Cardiac septum (tissue), 1 donor: ENCODE measurements around the gene SYNPR. TPM values are rescaled to one million over a fixed set of nuclear protein-coding genes. Genes with fewer than 3 reads are reported as not detected.
"Not testable (repeated sequence)": the region's sequence is repeated elsewhere in the genome, so short reads cannot be mapped to it uniquely, and the experiment has no call there.

ENCODE experiments used
- DNase-seq: peaks from one replicate; pipeline ENCODE4 v3.0.0-alpha.2; 2020; ENCODE audit warnings: low spot score
- intact Hi-C: fragments of 100-400 bp; cut with DNase I; formaldehyde crosslinking; loops from one replicate; pipeline ENCODE4 v1.14.0; 2022
- long read RNA-seq: library from polyadenylated mRNA; unstranded; transcript quantifications from one replicate; pipeline ENCODE4 v2.0.0, GENCODE V29; 2021
- total RNA-seq: library from RNA; stranded (reverse); fragmentation: NEBNext Ultra II Directional; extraction: Animal tissue kit (Norgen Biotek cat#: 25700); gene quantifications from one replicate; pipeline ENCODE4 v1.2.1, GENCODE V29; 2021
- donor health status: DM: no; HTN: no; CAD: no.

Gene SYNPR
- total RNA-seq: 0.46 TPM
- long read RNA-seq: 0 reads

DNA sequence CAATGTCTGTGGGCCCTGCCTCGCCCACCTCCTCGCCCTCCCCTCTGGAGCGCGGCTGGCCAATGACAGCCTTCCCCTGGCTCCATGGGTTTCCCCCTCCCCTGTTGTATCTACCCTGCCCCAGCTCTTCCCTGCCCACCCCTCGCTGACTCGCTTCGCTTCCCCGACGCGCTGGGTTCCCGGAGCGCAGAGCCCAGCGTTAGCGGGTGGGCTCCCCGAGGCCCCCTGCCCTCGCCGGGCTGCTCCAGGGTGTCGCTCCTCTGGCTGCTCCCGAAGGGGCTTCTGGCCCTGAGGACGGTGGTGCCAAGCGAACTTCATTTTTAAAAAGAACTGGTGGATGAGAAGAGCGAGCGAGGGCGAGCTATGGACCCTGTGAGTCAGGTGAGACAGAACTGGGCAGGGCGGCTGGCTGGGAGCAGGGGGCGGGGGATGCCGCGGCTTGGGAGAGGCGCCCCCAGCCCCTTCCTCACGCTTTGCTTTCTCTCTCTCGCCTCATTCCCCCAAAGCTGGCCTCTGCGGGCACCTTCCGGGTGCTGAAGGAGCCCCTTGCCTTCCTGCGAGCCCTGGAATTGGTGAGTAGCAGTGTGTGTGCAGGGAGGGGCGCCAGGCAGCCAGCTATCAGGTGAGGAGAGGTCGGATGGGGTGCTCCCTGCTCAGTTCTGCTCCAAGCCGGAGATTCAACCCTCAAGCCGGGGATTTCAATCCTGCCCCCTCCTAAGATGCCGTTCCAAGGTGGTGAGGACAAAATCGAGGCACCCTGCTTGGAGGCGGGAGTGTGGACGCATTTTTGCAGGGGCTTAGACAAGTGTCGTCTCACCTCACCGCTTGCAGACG, at the start of gene SYNPR:
TSS of gene SYNPR (plus strand) at position 138 of the 834 bp plus-strand sequence.
- DNase-seq: no peak
- intact Hi-C loops: no loop called here

- no peak for DNase-seq
- intact Hi-C loops: loop anchor here (2.0 kb wide), 1 partner anchor 562 kb away; no protein-coding TSS in a partner anchor
Measured at GRCh38 chr3:63228677-63229076, 49.4 kb upstream of the SYNPR start.

DNA sequence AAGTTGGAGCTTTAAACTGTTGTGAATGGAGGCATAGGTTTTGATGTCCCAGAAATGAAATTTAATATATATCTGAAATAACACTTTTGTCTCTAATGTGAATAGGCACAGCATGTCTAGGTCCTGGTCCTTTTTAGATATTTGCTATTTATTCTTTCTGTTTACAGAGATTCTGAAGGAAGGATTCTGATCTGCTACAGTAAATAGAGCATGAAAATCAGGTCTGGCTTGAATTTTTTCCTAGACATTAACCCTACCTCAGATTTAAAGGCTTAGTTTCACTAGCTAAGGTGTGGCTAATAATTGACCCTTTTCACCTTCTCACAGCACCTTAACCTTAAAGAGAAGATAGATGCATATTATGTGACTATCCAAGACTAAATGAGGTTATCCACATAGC, 48.0 kb upstream of the SYNPR start:
- intact Hi-C loops: loop anchor here (5.0 kb wide), 1 partner anchor 483 kb away; no protein-coding TSS in a partner anchor
- no peak for DNase-seq

DNA sequence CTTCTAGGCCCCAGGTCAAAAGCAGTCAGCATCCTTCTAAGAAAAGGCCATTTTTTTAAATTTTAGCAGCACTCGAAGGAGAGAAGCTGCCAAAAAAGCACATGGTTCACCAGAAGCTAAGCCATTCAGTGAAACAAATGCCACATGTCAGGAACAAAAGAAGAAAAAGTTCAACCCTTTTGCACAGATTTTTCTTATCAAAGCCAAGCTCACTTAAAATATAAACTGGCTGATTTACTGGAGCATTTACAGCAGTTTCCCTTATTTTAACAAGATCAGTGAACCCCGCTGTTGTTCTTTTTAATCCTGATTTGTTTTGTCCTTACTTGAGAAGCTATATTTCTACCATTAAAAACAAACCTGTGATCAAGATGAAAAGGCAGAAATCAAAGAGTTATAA, 46.5 kb upstream of the SYNPR start:
- DNase-seq: no peak
- intact Hi-C loops: loop anchor here (5.0 kb wide), 1 partner anchor 484 kb away; no protein-coding TSS in a partner anchor

- intact Hi-C loops: loop anchor here (5.0 kb wide), 1 partner anchor 486 kb away; no protein-coding TSS in a partner anchor
- DNase-seq: no peak
Measured at GRCh38 chr3:63232764-63233396, 45.2 kb upstream of the SYNPR start.

DNA sequence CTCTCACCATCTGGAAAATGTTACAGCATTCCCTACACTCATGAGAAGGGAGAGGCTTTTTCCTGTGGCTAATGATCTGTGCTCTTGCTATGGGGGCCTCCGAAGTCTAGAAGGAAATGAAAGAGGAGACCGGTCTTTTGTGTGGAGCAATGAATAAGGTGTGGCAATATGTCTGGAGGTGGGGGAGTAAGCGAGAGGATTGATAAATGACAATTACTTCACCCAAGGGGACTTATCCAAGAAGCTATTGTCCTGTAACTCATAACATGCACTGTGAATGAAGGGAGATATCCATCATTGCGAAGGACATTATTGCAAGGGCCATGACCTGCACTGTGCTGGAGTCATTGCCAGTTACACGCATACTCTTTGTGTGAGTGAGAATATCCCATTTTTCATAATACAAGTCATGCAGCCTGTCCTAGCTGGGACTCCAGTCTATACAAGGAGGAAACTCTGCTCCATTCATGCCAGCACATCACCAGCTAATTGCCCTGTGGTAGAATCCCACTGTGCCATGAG, 37.7 kb upstream of the SYNPR start:
- intact Hi-C loops: no loop called here
- DNase-seq: no peak

DNA sequence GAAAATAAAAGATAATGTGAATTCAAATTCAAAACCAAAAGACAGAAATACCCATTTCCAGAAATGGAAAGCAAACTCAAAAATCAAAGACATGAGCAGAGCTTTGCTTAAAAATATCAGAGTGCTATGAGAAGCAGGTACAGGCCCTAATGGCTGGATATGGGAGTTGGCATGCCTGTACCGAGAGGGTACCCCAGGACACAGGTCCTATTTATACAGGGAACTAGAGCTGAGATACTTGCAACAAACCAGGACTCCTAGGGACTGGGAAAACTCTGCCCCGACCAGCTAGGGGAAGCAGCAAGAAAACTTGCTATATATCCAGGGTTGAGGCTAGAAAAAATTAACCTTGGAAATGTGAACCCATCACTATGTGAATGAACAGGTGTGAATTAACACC, 36.0 kb upstream of the SYNPR start:
- no peak for DNase-seq
- intact Hi-C loops: no loop called here

- intact Hi-C loops: no loop called here
- no peak for DNase-seq
Measured at GRCh38 chr3:63244486-63244885, 33.6 kb upstream of the SYNPR start.

- intact Hi-C loops: no loop called here
- no peak for DNase-seq
Measured at GRCh38 chr3:63245726-63246241, 32.3 kb upstream of the SYNPR start.

- DNase-seq: no peak
- intact Hi-C loops: no loop called here
Measured at GRCh38 chr3:63248015-63248414, 30.1 kb upstream of the SYNPR start.

GRCh38 chr3:63251499-63251898, 26.6 kb upstream of the SYNPR start:
- DNase-seq: no peak
- intact Hi-C loops: no loop called here

- DNase-seq, intact Hi-C loops: not testable (repeated sequence)
Measured at GRCh38 chr3:63255819-63256218, 22.3 kb upstream of the SYNPR start.

DNA sequence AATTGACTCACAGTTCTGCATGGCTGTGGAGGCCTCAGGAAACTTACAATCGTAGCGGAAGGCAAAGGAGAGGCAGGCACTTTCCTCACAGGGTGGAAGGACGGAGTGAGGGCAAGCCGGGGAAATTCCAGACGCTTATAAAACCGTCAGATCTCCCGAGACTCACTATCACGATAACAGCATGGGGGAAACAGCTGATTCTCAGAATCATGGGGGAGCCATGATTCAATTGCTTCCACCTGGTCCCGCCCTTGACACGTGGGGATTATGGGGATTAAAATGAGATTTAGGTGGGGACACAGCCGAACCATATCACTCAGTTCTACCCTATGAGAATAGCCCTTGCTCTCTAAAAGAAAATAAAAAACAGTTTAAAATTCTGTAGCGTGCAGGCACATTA, 13.4 kb upstream of the SYNPR start:
- no peak for DNase-seq
- intact Hi-C loops: no loop called here

GRCh38 chr3:63274359-63274758, 3.7 kb upstream of the SYNPR start:
- no peak for DNase-seq
- intact Hi-C loops: no loop called here

GRCh38 chr3:63279005-63279841, 1.1 kb downstream of the SYNPR start:
- DNase-seq: no peak
- intact Hi-C loops: no loop called here

DNA sequence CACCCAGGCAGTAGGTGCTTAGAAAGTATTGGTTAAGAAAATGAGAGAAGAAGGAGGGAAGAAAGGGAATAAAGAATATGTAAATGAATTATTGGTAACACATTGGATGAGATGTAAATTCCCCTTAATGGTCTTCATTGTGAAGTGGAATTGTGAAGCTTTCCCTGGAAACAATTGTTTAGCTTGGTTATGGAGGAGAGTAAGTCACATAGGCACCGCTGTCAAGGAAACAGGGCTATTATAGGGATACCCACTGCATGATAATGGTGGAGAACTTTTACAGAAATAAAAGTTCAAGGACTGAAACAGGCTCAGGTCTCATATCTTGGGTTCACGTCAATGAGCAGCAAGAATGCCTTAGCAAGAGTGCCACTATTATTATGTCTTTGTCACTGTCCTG, 9.5 kb downstream of the SYNPR start:
- DNase-seq: no peak

DNA sequence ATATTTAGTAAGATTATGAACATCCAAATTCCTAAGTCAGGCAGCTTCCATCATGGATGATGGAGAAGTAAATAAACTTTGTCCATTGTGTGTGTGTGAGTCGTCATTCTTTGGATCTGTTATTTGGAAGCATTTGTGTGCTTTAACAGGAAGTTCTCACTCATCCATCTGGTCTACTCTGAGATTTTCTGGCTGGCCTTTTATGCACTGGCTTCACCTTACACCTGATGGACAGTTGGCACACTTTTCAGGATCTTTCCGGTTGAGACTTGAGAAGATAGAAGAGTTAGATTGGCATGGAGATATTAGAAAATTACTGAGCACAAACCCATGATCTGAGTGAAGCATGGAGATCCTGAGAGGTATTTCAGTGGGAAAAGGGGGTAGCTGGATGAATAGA, 12.6 kb downstream of the SYNPR start:
- no peak for DNase-seq
- intact Hi-C loops: no loop called here

More for the DNA sequence above, 9.5 kb downstream of the SYNPR start:
- intact Hi-C loops: no loop called here

DNA sequence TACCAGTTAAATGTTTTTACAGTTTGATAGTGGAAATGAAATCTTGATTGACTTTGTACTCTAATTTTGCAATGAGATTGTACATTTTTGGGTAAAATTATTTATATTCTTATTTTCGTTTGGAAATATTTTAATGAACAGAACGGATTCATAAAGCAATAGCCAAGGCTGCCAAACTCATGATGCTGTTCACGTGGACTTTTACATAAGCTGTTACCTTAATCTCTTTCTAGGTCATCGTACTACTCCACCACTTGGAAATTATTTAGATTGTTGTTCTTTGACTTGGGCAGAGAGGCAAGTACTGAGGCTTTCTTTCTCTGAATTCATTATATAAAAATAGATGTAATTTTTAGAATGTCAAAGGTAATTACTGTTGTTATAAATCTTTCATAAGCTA, 16.2 kb downstream of the SYNPR start:
- intact Hi-C loops: no loop called here
- DNase-seq: no peak

GRCh38 chr3:63295356-63295755, 17.2 kb downstream of the SYNPR start:
- intact Hi-C loops: no loop called here
- DNase-seq: no peak

DNA sequence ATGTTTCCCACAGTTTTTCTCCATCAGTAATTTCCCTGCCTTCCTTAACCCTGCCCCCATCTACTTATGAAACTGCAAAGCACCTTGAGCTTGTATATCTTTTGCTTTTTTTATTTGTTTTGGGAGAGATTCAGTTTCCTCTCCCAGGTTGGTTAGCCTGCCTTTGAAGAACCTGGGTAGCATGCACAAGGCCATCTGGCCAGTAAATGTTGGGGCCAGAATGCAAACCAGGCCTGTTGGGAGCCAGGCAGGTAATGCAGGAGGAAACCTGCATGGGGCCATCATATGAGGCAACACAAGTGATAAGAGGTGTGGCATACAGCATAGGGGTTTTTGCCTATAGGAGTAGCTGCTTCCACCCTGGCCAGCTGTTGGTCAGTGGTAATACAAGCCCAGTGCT, 17.7 kb downstream of the SYNPR start:
- intact Hi-C loops: no loop called here

More for the DNA sequence above, 17.7 kb downstream of the SYNPR start:
- no peak for DNase-seq
